Activated T-helper 1 cell treated with Interleukin-2 at 50 U/mL for 16 hours (primary cell): Measurements from ENCODE around the gene SELENBP1.

ENCODE experiments used
- DNase-seq: peaks from one replicate; pipeline ENCODE4 v3.0.0-alpha.2; 2020; ENCODE audit warnings: low read depth

The SELENBP1 gene

DNA sequence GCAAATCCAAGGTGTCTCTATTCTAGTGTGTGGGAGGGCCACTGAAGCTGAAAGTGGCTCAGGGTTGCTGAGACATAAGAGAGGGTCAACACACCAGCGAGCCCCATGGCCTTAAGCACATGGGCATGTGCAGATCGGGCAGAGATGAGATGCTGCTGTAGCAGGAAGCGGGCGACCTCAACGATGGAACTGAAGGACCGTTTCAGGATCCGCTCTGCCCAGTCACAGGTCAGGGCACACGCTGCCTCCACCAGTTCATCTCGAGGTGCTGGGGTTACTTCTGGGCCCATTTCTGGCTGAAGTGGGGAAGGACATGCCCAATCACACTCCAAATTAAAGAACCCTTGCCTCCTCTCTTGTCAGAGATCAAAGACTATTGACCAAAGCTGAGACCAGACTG is 28.9 kb downstream of the SELENBP1 start:
- no peak for DNase-seq

DNA sequence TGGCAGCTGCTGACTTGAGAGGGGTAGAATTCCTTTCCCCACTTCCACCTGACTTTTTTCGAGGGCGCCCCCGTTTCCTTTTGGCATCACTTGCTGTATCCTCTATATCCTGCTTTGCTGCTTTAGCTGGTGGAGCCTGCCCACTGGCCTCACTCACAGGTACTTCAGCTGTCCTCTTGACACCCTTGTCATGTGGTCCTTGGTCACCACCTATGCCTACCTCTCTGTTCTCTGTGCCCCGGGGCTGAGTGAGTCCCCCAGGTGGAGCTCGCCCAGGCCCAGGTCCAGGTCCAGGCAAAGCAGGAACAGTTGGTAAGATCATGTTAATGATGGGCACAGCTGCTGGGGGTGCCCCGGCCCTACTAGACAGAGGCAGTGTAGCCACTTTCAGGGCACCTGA is 29.9 kb downstream of the SELENBP1 start:
- no peak for DNase-seq

DNA sequence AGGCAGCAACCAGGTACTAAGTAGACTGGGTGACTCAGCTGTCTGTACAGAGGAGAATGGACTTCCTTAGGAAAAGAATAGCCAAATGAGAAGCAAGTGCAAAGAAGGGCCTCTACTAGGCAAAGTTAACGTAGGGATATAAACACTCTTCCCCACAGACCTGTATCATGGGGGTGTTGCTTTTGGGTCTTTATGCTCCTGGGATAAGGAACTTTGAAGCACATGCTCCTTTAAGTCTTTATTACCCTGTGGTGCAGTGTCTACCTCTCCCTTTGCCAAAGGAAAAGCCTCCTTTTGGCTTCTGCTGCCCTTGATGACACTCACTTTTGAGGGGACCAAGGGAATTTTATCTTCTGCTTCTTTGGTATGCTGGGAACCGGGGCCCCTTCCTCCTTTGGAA is 30.5 kb downstream of the SELENBP1 start:
- no peak for DNase-seq

DNA sequence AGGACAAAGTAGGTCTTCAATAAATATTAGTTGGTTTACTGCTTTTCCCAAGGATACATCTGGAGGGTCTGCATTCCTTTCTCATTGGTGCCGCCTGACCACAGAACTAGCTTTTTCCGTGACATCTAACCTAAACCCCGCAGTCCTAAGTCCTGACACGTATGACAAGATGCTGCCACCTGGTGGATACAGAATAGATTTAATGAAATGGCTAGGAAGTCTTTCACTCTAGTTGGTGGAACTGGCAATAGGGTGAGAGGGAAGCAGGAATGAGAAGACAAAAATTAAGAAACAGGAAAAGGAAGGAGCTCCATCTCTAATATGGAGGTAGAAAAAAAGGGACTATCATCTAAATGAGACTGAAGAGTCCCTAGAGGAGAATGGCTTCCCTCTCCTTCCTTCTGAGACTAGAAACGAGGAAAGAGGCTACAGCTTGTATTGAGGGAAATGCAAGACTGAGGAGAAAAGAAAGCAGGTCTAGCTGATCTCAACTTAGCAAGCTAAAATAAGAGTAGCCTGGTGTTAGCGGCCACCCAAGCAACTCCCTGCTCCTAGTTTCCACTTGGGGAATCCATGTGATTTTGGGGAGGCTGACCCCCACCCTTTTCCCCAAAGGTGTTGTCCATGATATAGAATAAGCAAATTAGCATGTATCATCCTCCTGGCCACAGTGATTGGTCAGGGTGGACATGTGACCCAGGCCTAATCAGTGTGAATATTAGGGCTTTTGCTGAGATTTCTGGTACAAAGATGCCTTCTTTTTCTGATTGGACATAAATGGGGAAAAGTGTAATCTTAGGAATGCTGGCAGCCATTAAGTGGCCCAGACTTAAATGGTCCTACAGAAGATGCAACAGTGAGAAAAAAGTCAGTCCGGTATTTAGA is 31.4 kb downstream of the SELENBP1 start:
- DNase-seq: peak; percentile 12

DNA sequence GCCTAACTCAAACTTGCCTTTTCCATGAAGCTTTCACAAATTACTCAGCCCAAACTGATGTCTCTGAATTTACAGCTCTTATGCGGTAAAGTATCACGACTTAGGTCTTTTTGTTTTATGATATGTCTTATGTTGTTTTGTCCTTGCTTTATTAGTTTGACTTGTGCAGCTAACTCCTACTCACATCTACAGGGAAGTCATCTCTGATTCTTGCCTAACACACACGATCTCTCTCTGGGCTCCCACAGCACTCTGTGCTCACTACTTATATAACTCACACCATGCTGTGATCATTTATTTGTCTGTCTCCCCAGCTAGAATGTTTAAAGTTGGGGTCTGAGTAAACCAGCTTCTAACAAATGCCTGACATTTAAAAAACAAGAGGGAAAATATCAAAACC is 35.9 kb downstream of the SELENBP1 start:
- no peak for DNase-seq

DNA sequence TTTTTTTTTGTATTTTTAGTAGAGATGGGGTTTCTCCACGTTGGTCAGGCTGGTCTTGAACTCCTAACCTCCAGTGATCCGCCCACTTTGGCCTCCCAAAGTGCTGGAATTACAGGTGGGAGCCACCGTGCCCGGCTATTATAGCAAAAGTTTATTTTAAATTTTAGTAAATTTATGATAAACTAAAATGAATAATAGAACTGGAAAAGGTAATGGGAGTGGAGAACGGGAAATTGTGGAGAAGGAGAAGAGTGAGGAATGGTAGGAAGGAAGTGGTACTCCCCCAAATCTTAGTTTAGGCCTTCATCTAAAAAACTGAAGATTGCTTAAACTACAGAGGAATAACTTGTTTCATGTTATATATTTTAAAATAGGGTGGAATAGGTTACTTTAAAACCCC is 37.7 kb downstream of the SELENBP1 start:
- DNase-seq: no peak

DNA sequence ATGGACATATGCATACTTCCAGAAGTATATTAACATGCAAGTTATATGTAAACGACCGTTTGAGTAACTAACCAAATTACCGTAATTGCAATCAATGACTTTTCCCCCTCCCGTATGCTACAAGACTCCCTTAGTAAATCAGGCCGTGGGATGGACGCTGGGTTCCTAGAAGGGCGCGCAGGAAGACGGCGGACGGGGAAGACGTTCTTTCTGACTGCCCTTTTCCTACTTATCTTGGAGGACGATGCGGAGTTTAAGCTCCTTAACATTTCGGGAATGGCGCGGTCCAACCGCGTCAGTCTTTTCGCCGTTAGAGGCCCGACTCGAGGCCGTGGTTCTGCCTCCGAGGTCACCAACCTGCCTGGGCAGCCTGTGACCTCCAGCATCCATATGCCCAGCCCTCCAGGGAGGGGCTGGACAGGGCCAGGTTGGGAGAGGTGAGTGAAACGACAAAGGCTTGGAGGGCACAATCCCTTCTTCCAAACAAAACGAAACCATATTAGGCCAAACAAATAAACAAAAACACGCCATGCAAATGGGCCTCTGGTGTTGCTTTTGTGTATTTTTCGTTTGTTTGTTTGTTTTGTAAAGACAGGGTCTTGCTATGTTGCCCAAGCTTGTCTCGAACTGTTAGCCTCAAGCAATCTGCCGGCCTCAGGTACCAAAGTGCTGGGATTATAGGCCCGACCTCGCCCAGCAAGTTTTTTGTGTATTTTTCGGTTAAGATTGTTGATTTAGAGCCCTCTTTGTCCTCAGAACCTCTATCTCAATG is 44.4 kb downstream of the SELENBP1 start:
- DNase-seq: no peak

DNA sequence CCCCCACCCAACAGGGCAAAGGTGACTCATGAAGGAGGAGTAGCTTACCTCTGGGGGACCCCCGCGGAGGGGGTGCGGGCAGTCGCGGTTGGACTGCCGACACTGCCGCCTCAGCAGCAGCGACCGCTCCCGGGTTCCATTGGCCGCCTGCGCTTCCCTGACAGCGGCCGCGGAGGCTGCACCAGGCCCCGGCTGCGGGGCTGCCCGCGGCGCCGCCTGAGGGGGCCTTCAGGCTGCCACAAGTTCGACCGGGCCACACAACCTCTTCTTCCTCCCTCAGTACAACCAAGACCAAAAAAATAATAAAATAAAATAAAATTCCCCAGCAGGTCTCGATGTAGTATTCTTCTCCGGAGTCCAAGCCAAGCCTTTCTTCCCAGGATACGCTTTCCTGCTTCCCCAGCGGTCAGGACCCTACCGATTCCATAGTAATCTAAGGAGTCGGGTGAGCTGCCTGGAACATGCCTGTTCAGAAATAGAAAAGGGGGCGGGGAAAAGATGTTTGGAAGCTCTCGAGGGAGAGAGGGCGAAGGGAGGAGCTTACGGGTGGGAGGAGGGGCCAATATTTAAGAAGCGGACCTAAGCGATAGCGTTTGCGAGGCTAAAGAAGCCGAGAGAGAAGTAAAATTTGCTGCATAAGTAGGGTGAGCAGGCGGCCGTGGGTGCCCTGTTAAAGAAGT is 45.1 kb downstream of the SELENBP1 start, which contains the start of gene PI4KB:
Gene PI4KB, minus strand, starts transcription at position 194 of the 680 bp plus-strand sequence. CDS start 10,935 bp downstream, outside the sequence.
- peak; percentile 74 for DNase-seq

DNA sequence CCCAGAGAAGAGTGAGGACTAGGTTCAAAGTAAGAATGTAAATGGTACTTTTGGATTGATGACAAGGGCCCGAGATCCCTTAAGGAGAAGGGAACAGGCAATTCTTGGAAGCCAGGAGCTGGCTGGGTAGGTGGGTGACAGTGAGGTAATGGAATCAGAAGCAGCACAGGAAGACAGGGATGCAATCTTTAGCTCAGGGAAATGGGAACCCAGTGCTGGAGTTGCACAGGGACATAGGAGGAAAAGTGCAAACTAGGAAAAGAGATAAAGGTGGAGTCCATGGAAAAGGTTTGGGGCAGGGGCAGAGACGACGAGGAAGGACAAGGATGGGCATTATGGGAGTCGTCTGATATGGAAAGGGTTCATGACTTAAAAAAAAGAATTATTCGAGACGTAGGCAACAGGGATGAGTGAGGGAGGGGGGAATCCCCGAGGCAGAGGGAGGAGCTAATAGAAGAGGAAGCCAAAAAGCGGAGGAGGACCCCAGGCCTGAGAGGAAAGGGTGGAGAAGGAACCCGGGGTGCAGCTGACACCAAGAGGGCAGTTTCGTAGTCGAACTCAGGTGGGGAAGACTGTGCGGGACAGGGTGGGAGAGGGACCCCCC is 45.8 kb downstream of the SELENBP1 start:
- peak; percentile 33 for DNase-seq

DNA sequence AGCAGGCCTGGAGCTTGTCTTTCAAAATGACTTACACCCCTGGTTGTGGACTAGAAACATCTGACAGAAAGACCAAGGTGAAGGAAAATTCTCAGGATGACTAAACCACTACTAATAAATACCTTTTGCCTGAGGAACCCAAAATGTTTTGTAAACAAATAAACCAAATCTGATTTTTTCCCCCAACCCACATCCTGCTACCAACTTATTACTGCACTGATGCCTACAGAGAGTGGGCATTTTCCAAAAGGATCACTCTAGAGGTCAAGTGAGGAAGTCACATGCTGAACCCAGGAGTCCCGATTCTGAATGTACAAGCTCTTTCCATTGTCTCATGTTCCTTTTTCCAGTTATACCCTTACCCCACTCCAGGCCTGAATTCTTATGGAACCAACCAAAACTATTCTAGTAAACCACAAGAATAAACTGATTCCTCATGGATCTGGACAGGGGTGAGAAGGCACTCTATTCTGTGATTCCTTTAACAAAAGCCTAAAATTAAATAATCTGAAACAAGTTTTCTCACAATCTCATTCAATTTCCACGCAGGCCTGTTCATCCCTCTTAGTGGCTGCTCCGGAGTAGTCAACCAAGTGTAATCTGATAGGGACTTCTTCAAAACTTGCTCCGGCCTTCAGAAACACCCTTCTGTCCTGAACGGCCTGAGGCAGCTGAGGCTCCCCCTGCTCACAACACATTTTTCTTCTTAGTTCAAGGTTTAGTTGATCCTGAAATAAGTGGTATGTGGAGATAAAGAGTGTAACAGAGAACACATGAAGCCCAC is 46.7 kb downstream of the SELENBP1 start:
- no peak for DNase-seq

DNA sequence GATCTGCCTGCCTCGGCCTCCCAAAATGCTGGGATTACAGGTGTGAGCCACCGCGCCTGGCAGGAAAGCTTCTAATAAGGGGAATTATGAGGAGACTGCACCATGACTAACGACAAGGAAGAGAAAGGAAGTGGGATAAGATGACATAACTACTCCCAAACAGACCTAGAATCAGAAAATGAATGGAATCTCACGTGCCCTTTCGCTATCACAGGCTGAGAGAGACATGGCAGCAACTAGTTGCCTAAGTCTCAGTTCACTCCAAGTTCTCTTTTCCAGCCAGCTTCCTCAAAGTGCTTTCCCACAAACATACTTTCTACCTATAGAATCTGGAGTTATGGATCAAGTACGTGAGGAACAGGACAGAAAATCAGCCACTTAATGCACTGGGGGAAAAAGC is 47.3 kb downstream of the SELENBP1 start:
- DNase-seq: no peak

DNA sequence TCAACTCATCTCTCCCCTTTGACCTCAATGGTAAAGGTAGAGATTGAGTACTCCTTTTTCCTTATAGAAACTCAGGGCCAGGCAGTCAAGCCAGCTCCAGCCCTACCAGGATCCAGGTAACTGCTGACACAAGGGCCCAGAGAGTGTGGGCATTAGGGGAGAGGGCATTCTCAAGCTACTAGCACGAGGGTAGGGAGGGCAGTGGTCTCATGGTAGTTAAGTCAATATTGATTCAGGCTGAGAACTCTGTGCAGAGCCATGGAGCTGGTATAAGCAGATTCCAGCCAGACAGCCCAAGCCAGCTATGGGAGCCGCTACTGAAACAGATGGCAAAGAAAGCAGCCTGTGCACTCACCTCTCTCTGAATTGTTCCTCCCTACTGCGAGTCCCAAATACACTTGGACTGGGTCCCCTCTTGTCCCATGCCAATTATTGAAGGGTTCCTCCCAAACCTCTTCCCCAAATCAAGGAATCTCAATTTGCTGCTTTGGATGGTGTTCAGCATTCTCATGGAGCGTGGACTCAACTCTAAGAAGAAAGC is 48.0 kb downstream of the SELENBP1 start:
- no peak for DNase-seq

DNA sequence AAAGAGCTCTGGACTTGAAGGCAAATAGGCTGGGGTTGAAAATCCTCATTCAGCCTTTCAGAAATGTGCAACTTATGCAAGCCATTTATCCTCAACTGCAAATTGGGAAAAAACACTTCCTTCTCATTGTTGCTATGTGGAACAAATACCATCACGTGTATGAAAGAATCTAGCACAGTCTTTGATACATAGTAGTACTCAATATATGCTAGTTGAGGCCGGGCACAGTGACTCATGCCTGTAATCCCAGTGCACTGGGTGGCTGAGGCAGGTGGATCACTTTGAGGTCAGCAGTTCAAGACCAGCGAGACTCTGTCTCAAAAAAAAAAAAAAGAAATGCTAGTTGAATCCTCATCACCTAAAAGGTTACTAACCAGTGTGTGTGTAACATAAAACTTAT is 53.5 kb downstream of the SELENBP1 start:
- DNase-seq: no peak

DNA sequence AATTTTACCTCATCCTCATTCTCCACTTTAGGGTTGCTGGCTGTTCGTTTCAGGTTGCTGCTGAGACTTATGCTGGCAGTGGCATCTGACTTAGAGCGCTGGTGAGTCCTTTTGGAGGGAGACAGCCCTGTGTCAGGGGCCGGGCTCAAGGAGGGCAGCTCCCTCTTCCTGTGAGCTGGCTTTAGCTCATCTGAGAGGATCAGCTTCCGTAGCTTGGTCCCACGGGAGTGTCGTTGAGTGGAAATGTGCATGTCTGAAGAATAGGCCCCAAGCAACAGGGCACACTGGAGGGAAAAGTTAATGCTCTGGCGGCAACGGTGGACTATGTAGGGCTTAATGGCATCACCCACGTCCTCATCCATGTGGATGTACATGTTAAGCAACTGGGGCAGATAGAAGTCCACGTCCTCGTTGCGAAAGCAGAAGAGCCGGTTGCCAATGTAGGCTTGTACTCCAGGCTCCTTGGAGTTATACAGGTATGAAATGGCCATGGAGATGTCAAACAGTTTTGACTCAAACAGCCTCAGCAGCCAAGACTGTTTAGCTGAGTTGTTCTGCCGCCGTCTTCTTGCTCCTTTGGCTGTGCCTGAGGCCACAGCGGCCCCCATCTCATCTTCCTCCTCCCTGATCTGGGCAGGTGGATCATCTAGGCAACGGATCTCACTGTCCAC is 56.8 kb downstream of the SELENBP1 start:
- DNase-seq: no peak
